SIG-M5 treated with dmso at 0.1 percent for 504 hours (cell line): ENCODE data around the gene GNG8.

Source experiments
- DNase-seq: peaks from one replicate; lab custom pipeline; 2025; ENCODE audit not compliant: unreplicated experiment; lab: John Stamatoyannopoulos, UW

GNG8 gene

DNA sequence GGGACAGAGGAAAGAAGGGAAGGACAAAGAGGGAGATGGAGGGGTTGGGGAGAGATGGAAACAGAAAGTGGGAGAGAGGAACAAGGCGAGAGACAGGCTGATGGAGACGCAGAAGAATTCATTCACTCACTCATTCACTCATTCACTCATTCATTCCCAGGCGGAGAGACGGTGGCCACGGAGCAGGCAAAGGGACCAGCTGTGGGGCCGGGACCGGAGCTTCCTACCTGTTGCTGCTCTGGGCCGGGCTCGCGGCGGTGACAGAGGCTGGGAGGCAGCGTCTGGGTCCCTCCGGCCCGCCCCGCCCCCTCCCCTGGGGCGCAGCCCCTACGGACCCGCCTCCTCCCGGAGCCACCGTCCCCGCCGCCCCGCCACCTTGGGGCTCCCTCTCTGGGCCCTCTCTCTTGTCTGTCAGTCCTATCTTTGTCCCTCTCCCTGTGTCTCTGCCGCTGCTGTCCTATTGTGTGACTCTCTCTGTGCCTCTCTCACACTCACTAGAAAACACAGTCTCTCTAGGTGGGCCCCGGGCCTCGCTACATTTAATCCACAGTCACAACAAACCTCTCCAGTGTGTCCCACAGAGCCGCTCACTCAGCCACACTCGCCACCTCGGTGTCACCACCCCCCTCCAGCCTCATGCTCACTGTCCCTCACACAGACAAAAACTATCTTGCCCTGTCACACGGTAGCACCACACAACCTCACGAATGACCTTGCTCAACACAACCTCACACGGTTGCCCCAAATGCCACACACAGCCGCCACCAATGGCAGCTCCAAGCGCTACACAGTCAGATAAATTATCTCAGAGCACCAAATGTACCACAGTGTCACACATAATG is at the start of gene GNG8:
Gene GNG8 (minus strand): TSS at position 283 of the 842 bp plus-strand sequence. CDS start 1,520 bp downstream, outside the sequence.
- no peak for DNase-seq

- no peak for DNase-seq
These were observed 49.2 kb upstream of the GNG8 start for GRCh38 chr19:46685189-46685588.

- DNase-seq, result no peak
These were observed 42.2 kb upstream of the GNG8 start for GRCh38 chr19:46678110-46678732.

DNA sequence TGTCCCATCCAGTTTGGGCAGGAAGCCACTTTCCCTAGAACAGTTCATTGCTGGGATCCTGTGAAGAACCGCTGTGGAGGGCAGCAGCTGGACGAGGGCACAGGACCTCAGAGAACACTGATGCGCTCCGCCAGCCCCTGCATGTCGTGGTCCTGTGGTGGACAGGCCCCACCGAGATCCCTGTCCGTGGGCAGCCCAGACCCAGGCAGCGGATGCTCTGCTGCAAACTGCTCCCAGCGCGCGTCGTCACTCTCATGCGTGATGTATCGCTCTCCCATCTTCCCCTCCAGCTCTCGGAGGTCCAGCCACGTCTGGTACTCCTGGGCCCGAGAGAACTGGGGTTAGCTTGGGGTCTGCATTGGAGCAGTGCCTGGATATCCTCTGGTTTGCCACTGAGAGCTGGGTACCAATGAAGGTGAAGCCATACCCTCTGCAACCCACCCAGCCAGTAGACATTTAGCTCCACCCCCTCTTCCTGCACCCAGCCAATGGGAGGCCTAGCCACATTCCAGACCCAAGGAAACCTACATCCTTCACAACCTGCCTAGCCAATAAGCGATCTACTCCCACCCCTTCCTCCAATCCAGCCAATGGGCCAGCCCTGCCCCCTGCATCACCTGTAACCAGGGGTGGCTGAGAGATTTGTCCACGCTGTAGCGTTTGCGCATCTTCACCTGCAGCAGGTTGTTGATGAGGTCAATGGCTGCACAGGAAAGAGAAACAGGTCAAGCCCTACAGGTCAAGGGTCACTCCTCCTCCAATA is 38.6 kb upstream of the GNG8 start:
- peak; percentile 9 for DNase-seq

DNA sequence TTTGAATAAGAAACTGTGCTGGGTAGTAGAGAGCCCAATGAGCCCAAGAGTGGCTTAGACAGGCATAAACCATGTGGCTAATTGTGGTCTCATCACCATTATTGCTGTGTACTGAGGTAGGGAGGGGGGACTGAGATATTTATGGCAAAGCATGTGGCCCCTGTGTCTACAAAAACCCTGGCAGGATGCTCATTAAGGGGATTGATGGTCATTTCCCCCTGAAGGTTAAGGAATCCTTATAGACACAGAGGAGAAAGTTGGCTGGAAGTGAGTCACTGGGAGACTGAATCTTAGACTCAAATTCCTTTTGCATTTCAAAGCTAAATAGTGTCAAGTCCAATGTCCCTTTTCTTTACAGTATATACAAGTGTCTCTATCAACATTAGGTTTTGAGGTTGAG is 34.8 kb upstream of the GNG8 start:
- no peak for DNase-seq

DNA sequence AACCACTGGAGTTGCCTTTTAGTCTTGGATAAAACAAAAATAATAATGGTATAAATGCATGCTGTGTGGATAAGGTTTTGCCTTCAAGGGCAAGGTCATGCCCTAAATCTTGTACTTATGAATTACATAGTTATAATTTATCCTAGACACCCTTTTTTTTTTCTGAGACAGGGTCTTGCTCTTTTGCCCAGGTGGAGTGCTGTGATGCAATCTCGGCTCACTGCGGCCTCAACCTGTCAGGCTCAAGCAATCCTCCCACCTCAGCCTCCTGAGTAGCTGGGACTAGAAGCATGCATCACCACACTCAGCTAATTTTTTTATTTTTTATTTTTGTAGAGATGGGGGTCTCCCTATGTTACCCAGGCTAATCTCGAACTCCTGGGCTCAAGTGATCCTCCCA is 32.7 kb upstream of the GNG8 start:
- DNase-seq, result no peak

GRCh38 chr19:46665072-46665471 is 29.1 kb upstream of the GNG8 start:
- DNase-seq, result no peak

DNA sequence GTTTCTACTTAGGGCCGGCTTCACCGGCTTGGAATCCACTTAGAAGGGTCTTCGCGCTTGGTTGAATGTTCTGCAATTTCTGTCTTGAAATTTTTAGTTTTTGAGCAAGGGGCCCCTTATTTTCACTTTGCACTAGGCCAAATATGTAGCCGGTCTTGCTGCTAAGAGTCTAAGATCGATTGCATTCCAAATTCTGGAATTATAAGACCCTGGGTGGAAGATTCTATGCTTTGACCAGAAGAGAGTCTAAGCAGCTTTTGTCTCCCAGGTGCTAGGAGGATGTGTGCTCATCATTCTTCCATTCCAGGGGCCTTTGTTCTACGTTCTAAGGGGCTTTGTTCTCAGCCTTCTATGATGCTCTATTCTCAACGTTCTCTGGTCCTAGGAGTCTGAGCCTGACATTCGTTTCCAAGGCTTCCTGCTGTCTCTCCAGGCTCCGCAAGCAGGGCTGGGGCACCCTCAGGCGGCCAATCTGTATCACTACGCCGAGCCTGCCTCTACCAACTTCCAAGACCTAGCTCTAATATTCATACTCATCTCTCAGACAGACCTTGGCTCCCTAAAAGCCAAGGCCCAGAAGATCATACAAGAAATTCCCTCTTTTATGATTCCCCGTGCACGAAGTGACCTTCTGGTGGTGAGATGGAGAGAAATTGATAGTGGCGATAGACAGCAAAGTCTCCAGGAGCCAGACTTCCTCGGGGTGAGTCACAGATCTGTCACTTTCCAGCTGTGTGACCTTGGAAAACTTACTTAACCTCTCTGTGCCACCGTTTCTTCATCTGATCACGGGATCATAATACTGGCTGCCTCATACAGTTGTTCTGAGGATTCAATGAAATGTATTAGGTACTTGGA is 26.0 kb upstream of the GNG8 start:
- DNase-seq, result peak; percentile 88

- peak; percentile 99 for DNase-seq
These were observed 25.2 kb upstream of the GNG8 start, which contains the start of gene DACT3 for GRCh38 chr19:46661020-46661731. TSS of gene DACT3 (minus strand) at chr19:46661182. CDS start at chr19:46661064, 118 bp downstream.

DNA sequence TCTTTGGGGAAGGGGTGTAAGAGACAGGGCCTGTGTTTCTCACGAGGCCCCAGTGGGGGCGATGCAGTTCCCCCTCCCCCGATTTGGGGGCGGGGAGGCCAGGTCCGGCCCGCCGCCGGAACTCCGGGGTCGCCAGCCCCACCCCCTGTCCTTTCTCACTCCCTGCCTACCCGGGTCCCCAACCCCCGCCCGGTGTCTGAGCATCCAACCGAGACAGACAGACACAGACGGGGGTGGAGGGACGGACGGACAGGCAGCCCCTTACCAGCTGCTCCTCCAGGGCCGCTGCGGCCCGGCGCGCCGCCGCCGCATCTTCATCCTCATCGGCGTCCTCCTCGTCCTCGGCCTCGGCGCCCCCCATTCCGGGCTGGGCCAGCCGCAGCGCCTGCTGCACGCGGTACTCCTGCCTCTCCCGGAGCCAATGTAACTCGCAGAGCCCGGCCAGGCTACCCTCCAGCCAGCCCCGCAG is 24.6 kb upstream of the GNG8 start:
- DNase-seq, result no peak

- DNase-seq, result no peak
These were observed 24.1 kb upstream of the GNG8 start for GRCh38 chr19:46660008-46660517.

GRCh38 chr19:46659151-46660007 is 23.4 kb upstream of the GNG8 start:
- no peak for DNase-seq

DNA sequence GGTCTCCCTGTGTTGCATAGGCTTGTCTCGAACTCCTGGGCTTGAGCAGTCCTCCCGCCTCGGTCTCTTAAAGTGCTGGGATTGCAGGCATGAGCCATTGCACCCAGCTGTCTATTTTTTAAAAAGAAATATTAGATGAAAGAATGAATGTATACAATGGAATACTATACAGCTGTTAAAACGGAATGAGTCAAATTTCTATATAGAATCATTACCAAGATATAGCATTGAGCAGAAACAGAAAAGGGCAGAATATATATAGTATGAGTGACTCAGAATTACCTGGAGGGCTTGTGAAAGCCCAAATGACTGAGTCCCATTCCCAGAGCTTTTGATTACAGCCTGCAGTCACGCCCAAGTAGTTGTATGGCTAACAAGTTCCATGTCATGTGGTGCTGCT is 20.5 kb upstream of the GNG8 start:
- no peak for DNase-seq

GRCh38 chr19:46654621-46655152 is 18.7 kb upstream of the GNG8 start:
- no peak for DNase-seq

GRCh38 chr19:46650445-46650844 is 14.4 kb upstream of the GNG8 start:
- no peak for DNase-seq

DNA sequence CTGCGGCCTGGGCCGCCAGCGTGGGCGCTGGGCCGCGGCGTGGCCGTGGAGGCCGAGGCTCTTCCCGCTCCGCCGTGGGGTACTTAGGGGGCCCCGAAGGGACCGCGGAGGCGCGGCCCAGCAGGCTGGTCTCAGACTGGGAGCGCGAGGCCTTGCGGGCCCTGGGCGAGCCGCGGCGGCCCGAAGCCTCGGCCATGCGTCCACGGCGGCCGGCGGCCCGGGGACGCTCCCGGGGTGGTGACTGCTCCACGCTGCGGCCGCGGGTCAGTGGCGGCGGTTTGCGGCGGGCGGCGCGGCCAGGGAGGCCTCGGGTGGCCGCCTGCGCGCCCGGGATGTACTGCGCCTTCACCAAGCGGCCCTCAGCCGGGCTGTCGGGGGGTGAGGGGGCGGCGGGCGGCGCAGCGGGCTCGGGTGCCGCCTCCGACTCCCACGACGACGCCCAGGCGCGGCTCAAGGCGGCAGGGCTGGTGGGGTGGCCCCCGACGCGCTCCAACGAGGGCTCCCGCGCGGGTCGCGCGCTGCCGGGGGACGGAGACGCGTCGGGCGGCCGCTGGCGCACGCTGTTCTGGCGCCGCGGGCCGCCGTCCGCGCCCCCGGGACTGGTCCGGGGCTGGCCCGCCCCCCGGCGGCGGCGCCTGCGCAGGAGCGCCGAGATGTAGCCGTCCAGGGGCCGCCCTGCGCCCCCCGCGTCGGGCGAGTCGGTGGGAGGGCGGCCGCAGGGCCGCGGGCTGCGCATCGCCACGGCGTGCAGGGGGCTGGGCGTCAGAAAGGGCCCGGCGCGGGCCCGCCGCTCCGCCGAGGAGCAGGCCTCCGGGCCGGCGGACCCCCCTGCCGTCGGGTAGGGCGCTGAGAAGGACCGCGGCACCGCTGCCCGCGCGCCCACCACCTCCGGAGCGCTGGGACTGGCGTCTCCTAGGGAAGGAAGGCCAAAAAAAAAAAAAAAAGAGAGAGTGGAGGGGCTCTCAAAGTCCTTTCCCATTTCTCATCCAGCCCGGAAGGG is 13.3 kb upstream of the GNG8 start:
- no peak for DNase-seq
